ENCODE data around the gene KATNBL1.
A peak's percentile ranks its signal among the peaks of the same experiment; 100 is the strongest.

The KATNBL1 gene

DNA sequence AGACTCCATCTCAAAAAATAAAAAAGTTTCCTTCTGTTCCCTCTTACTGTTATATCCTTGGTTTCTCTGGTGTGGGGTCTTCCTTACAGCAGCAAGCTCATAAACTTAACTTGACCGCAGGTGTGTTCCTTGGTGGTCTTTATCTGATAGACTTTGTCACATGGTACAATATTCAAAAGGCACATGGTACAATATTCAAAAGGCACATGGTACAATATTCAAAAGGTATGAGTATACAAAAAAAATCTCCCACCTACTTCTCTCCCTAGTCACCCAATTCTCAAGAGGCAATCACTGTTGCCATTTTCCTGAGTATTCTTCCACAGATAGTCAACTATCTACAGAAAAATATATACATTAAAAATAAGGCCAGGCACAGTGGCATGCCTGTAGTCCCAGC, 103.5 kb downstream of the KATNBL1 start:
- Histone ChIP-seq H3K9ac (ENCODE audit: low read depth, low read length) (no peak overlapping the region), H3K27me3 (ENCODE audit: insufficient read depth, low read length, poor library complexity) (no peaks in the 10 kb centered on the region)
- no peak for DNase-seq

DNA sequence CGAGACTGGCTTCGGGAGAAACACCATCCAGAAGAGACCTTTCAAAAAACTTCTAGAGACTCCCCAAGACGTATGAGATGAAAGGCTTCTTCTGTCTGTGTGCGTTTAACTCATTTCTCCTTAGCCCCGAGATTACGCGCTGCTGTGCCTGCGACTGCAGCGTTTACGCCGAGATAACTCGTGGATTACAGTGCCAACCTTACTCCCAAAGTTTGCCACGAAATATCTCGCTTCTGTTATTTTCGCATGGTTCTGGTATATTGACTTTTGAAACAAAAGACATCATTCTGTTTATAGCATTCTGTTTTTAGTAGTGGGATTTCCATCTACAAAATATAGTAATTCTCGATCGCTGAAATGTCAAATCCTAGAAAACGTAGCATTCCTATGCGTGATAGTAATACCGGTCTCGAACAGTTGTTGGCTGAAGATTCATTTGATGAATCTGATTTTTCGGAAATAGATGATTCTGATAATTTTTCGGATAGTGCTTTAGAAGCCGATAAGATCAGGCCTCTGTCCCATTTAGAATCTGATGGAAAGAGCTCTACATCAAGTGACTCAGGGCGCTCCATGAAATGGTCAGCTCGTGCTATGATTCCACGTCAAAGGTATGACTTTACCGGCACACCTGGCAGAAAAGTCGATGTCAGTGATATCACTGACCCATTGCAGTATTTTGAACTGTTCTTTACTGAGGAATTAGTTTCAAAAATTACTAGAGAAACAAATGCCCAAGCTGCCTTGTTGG, 107.5 kb downstream of the KATNBL1 start:
- Histone ChIP-seq H3K9ac (ENCODE audit: low read depth, low read length) (peak overlapping the region; percentile 92), H3K9me3 (ENCODE audit: insufficient read depth, low read length, severe bottlenecking) (no peaks in the 10 kb centered on the region), H3K4me1 (ENCODE audit: insufficient read depth, low read length) (peaks cover 28% of the 10 kb centered on the region), H2AFZ (ENCODE audit: low read depth, low read length) (peak overlapping the region; percentile 79), H3K4me3 (ENCODE audit: low read depth in 1 of 2, low read length in 2 of 2) (peak overlapping the region; percentile 40 to 87), H3K36me3 (ENCODE audit: insufficient read depth, low read length) (peaks cover 5% of the 10 kb centered on the region; the same call in 1 of the 2 replicates), H3K27me3 (ENCODE audit: insufficient read depth, low read length, poor library complexity) (no peaks in the 10 kb centered on the region), H4K20me1 (ENCODE audit: insufficient read depth, low read length) (peaks cover 4% of the 10 kb centered on the region; the same call in 1 of the 2 replicates), H3K27ac (ENCODE audit: low read length) (peak overlapping the region; percentile 76), H3K4me2 (ENCODE audit: insufficient read depth, low read length) (peak overlapping the region; percentile 65), H3K79me2 (ENCODE audit: insufficient read depth, low read length) (peaks cover 56% of the 10 kb centered on the region)
- no peak for TF ChIP-seq EZH2 (IDR thresholded peaks at IDR 0.05; ENCODE audit: borderline replicate concordance, low read depth, low read length, severe bottlenecking)
- TF ChIP-seq, protein P1, sequence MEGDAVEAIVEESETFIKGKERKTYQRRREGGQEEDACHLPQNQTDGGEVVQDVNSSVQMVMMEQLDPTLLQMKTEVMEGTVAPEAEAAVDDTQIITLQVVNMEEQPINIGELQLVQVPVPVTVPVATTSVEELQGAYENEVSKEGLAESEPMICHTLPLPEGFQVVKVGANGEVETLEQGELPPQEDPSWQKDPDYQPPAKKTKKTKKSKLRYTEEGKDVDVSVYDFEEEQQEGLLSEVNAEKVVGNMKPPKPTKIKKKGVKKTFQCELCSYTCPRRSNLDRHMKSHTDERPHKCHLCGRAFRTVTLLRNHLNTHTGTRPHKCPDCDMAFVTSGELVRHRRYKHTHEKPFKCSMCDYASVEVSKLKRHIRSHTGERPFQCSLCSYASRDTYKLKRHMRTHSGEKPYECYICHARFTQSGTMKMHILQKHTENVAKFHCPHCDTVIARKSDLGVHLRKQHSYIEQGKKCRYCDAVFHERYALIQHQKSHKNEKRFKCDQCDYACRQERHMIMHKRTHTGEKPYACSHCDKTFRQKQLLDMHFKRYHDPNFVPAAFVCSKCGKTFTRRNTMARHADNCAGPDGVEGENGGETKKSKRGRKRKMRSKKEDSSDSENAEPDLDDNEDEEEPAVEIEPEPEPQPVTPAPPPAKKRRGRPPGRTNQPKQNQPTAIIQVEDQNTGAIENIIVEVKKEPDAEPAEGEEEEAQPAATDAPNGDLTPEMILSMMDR (IDR thresholded peaks at IDR 0.05; ENCODE audit: borderline replicate concordance, extremely low read depth, low read length, poor library complexity, severe bottlenecking) = no peak
- DNase-seq (no peak), ATAC-seq (ENCODE audit: insufficient read depth, low read depth) (peak; percentile 38; the same call in 2 of the 3 replicates)

More for the DNA sequence above, 103.5 kb downstream of the KATNBL1 start:
- ATAC-seq (ENCODE audit: insufficient read depth, low read depth) = no peak
- H3K79me2 ChIP-seq (ENCODE audit: insufficient read depth, low read length) = peaks cover 16% of the 10 kb centered on the region
- H3K9me3 ChIP-seq (ENCODE audit: insufficient read depth, low read length, severe bottlenecking) = no peaks in the 10 kb centered on the region
- H3K4me3 ChIP-seq (ENCODE audit: low read depth in 1 of 2, low read length in 2 of 2) = no peak overlapping the region
- TF ChIP-seq EZH2 (IDR thresholded peaks at IDR 0.05; ENCODE audit: borderline replicate concordance, low read depth, low read length, severe bottlenecking) = no peak
- TF ChIP-seq, protein P1 (IDR thresholded peaks at IDR 0.05; ENCODE audit: borderline replicate concordance, extremely low read depth, low read length, poor library complexity, severe bottlenecking) = no peak
- peaks cover 2% of the 10 kb centered on the region; the same call in 1 of the 2 replicates for H3K36me3 ChIP-seq (ENCODE audit: insufficient read depth, low read length)
- H3K4me2 ChIP-seq (ENCODE audit: insufficient read depth, low read length) = no peak overlapping the region
- peaks cover 12% of the 10 kb centered on the region for H3K4me1 ChIP-seq (ENCODE audit: insufficient read depth, low read length)
- H2AFZ ChIP-seq (ENCODE audit: low read depth, low read length) = no peak overlapping the region
- H4K20me1 ChIP-seq (ENCODE audit: insufficient read depth, low read length) = no peaks in the 10 kb centered on the region
- H3K27ac ChIP-seq (ENCODE audit: low read length) = no peak overlapping the region

DNA sequence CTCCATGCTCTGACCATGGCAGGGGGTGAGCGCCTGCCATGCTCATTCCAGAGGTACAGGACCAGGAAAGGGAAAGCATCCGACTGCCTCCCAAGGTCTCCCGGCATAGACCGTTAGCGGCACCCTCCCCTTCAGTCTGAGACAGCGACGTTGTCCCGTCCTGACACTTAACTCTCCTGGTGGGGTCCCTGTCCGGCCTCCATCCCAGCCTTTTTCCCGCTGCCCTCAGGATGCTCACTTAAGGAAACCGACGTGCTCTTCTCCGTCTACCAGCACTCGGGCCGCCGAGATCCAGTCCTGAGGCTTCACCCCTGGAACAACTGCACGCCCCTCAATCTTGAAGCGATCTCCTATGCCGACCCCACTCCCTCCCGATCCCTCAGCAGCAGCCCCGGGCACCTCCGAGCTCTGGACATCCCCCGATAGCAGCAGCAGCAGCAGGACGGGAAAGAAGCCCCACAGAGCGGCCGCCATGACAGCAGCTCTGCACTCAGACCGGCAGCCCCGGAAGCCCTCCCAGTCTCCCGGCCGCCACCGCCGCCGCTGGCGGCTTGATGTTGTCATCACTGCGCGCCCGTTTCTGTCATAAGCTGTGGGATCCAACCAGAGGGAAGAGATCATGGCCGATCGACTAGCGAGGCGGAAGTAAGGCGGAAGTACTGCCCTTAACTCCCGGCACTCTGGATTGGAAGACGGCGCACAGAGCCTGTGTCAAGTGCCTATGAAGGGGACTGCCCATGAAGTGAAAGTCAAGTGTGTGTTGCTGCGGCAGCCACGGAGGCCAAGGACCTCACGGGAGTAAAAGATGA, 108.3 kb downstream of the KATNBL1 start, which contains the start of the genes EMC7 and PGBD4:
TSS of gene EMC7 (minus strand) at position 497 of the 809 bp plus-strand sequence. CDS start at position 474, 23 bp downstream.
TSS of gene PGBD4 (plus strand) at position 718 of the 809 bp plus-strand sequence. CDS start 449 bp downstream, outside the sequence.
- Histone ChIP-seq H3K4me2 (ENCODE audit: insufficient read depth, low read length) (peak within 1 kb of the TSS; percentile 76), H2AFZ (ENCODE audit: low read depth, low read length) (peak within 1 kb of the TSS; percentile 99), H3K36me3 (ENCODE audit: insufficient read depth, low read length) (peaks cover 5% of the 10 kb centered on the region; the same call in 1 of the 2 replicates), H3K4me1 (ENCODE audit: insufficient read depth, low read length) (peaks cover 28% of the 10 kb centered on the region), H3K4me3 (ENCODE audit: low read depth in 1 of 2, low read length in 2 of 2) (peak within 1 kb of the TSS; percentile 72 to 87), H3K9me3 (ENCODE audit: insufficient read depth, low read length, severe bottlenecking) (no peaks in the 10 kb centered on the region), H3K27me3 (ENCODE audit: insufficient read depth, low read length, poor library complexity) (no peaks in the 10 kb centered on the region), H3K79me2 (ENCODE audit: insufficient read depth, low read length) (peaks cover 59% of the 10 kb centered on the region), H3K9ac (ENCODE audit: low read depth, low read length) (peak within 1 kb of the TSS; percentile 92), H4K20me1 (ENCODE audit: insufficient read depth, low read length) (peaks cover 4% of the 10 kb centered on the region; the same call in 1 of the 2 replicates), H3K27ac (ENCODE audit: low read length) (peak within 1 kb of the TSS; percentile 92)
- ATAC-seq (ENCODE audit: insufficient read depth, low read depth) = peak; percentile 99
- TF ChIP-seq, protein P1 (IDR thresholded peaks at IDR 0.05; ENCODE audit: borderline replicate concordance, extremely low read depth, low read length, poor library complexity, severe bottlenecking) = no peak
- TF ChIP-seq EZH2 (IDR thresholded peaks at IDR 0.05; ENCODE audit: borderline replicate concordance, low read depth, low read length, severe bottlenecking) = no peak
- DNase-seq = peak; percentile 97
